Measurements from ENCODE around the gene OSBPL10. TPM values are rescaled to one million over a fixed set of nuclear protein-coding genes. Genes with fewer than 3 reads are reported as not detected.
A peak's percentile ranks its signal among the peaks of the same experiment; 100 is the strongest.

The OSBPL10 gene
- total and polyA plus RNA-seq, 2 donors (not counting 1 experiment from before 2014, with no cell fraction given) = 88.5 to 310 TPM

GRCh38 chr3:31876331-31876730, 104.7 kb downstream of the OSBPL10 start:
- H3K36me3 ChIP-seq (replicated peaks in 1 of 2; ENCODE audit: control extremely low read depth in 1 of 2, control insufficient read depth in 1 of 2, extremely low read depth in 1 of 2, insufficient read depth in 2 of 2, low read length in 1 of 2) = peaks cover 2 to 56% of the 10 kb centered on the region in 2 experiments
- 52% methylated on average over 3 of the region's 7 CpGs for WGBS (ENCODE audit: insufficient coverage)
- peaks cover 53% of the 10 kb centered on the region for H3K4me1 Mint-ChIP-seq
- H3K4me3 Mint-ChIP-seq = peak overlapping the region; percentile 74
- no peak overlapping the region for H2AFZ ChIP-seq (ENCODE audit: insufficient read depth, low read depth, low read length, poor library complexity, severe bottlenecking)
- TF ChIP-seq CTCF (IDR thresholded peaks at IDR 0.05) (no peak), EZH2 (IDR thresholded peaks at IDR 0.05; ENCODE audit: borderline replicate concordance, insufficient read depth, low read depth, low read length, poor library complexity, severe bottlenecking) (no peak)
- peaks cover 74% of the 10 kb centered on the region for H3K79me2 ChIP-seq (ENCODE audit: control insufficient read depth, insufficient read depth, low read length)
- ChIA-PET CTCF (interaction anchor here (0.9 to 3.2 kb wide), 4 partner anchors 9 to 141 kb away, joined by 3 to 13 read pairs (median 4); no protein-coding TSS in a partner anchor), POLR2A (no interaction called here)
- intact Hi-C loops (cut with micrococcal nuclease) = loop anchor here (5.0 kb wide), 1 partner anchor 41 kb away; no protein-coding TSS in a partner anchor
- H3K4me3 ChIP-seq (ENCODE audit: control extremely low read depth in 1 of 5, extremely low read depth in 1 of 5, insufficient read depth in 1 of 5, low read depth in 2 of 5, low read length in 4 of 5) = no peak overlapping the region
- peak overlapping the region; percentile 78 for H3K27ac Mint-ChIP-seq
- H3K27ac ChIP-seq (ENCODE audit: low read length in 2 of 2) = peak overlapping the region in 1 of 2 donors; percentile 12
- H4K20me1 ChIP-seq (ENCODE audit: control insufficient read depth, insufficient read depth, low read length, poor library complexity, severe bottlenecking) = peaks cover 33% of the 10 kb centered on the region
- peaks cover 0 to 4% (median 3%) of the 10 kb centered on the region in 3 donors for H3K9me3 ChIP-seq (ENCODE audit: control extremely low read depth in 1 of 3, control insufficient read depth in 2 of 3, insufficient read depth in 1 of 3, low read length in 2 of 3)
- DNase-seq = no peak
- no peaks in the 10 kb centered on the region for H3K27me3 ChIP-seq (replicated peaks in 1 of 4; ENCODE audit: control extremely low read depth in 1 of 4, control insufficient read depth in 3 of 4, insufficient read depth in 4 of 4, low read length in 3 of 4)
- no peaks in the 10 kb centered on the region for H3K27me3 Mint-ChIP-seq
- H3K9me3 Mint-ChIP-seq (ENCODE audit: insufficient read depth) = peaks cover 2% of the 10 kb centered on the region
- H3K4me1 ChIP-seq (ENCODE audit: control insufficient read depth in 2 of 2, insufficient read depth in 2 of 2, low read length in 2 of 2) = peaks cover 19% of the 10 kb centered on the region in 2 donors
- H3K4me2 ChIP-seq (replicated peaks; ENCODE audit: low read depth, low read length, poor library complexity, severe bottlenecking) = no peak overlapping the region
- no peak overlapping the region for H3K9ac ChIP-seq (ENCODE audit: low read length)
- no peak for ATAC-seq (ENCODE audit: low read depth)

GRCh38 chr3:31875437-31875836, 105.6 kb downstream of the OSBPL10 start:
- ChIA-PET POLR2A (no interaction called here), CTCF (interaction anchor here (0.9 kb wide), 1 partner anchor 8 kb away, joined by 3 read pairs; no protein-coding TSS in a partner anchor)
- Histone ChIP-seq H3K27me3 (replicated peaks in 1 of 4; ENCODE audit: control extremely low read depth in 1 of 4, control insufficient read depth in 3 of 4, insufficient read depth in 4 of 4, low read length in 3 of 4) (no peaks in the 10 kb centered on the region), H3K4me3 (ENCODE audit: control extremely low read depth in 1 of 5, extremely low read depth in 1 of 5, insufficient read depth in 1 of 5, low read depth in 2 of 5, low read length in 4 of 5) (no peak overlapping the region), H2AFZ (ENCODE audit: insufficient read depth, low read depth, low read length, poor library complexity, severe bottlenecking) (no peak overlapping the region), H3K9me3 (ENCODE audit: control extremely low read depth in 1 of 3, control insufficient read depth in 2 of 3, insufficient read depth in 1 of 3, low read length in 2 of 3) (peaks cover 0 to 5% (median 0%) of the 10 kb centered on the region in 3 donors), H3K79me2 (ENCODE audit: control insufficient read depth, insufficient read depth, low read length) (peaks cover 70% of the 10 kb centered on the region), H3K4me2 (replicated peaks; ENCODE audit: low read depth, low read length, poor library complexity, severe bottlenecking) (no peak overlapping the region), H3K4me1 (ENCODE audit: control insufficient read depth in 2 of 2, insufficient read depth in 2 of 2, low read length in 2 of 2) (peaks cover 10 to 11% of the 10 kb centered on the region in 2 donors), H3K36me3 (replicated peaks in 1 of 2; ENCODE audit: control extremely low read depth in 1 of 2, control insufficient read depth in 1 of 2, extremely low read depth in 1 of 2, insufficient read depth in 2 of 2, low read length in 1 of 2) (peaks cover 2 to 58% of the 10 kb centered on the region in 2 experiments), H3K27ac (ENCODE audit: low read length in 2 of 2) (no peak overlapping the region), H3K9ac (ENCODE audit: low read length) (no peak overlapping the region), H4K20me1 (ENCODE audit: control insufficient read depth, insufficient read depth, low read length, poor library complexity, severe bottlenecking) (peaks cover 24% of the 10 kb centered on the region)
- 100% methylated on average over 2 of the region's 2 CpGs for WGBS (ENCODE audit: insufficient coverage)
- no peak for ATAC-seq (ENCODE audit: low read depth)
- intact Hi-C loops (cut with micrococcal nuclease) = loop anchor here (5.0 kb wide), 1 partner anchor 42 kb away; no protein-coding TSS in a partner anchor
- H3K4me3 Mint-ChIP-seq = no peak overlapping the region
- TF ChIP-seq CTCF (IDR thresholded peaks at IDR 0.05) = no peak
- no peak for DNase-seq
- peaks cover 46% of the 10 kb centered on the region for H3K4me1 Mint-ChIP-seq
- no peaks in the 10 kb centered on the region for H3K27me3 Mint-ChIP-seq
- H3K9me3 Mint-ChIP-seq (ENCODE audit: insufficient read depth) = no peaks in the 10 kb centered on the region
- H3K27ac Mint-ChIP-seq = no peak overlapping the region

All from B cell (primary cell).